Epithelial cell of prostate (primary cell): ENCODE data around the gene BACH2.

Experiments used
- DNase-seq: peaks from one replicate; pipeline ENCODE4 v3.0.0-alpha.2; 2011; ENCODE audit warnings: low read depth, low spot score
- H3K27ac ChIP-seq: fragments of 450-650 bp; 2 replicates; pipeline ENCODE4 v1.5.1; 2017; ENCODE audit warnings: mild to moderate bottlenecking

The BACH2 gene

DNA sequence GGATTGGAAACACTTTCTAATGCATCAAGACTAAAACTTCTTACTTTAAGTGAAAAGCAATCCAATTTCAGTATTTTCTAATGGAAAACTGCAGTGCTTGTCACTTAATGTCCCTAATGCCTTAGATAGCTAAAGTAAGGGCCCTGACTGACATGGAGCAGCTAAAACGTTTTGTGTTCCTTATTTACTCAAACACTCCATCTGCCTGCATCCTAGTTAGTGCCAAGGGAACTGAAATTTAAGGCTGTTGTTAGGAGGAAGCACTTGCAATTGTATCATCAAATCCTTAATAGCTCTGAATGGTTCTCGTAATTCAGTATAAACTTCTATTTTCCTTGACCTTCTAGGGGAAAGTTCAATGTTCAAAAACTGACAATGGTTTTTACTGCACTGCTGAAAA is 274.9 kb downstream of the BACH2 start:
- no peak overlapping the region for H3K27ac ChIP-seq
- no peak for DNase-seq

DNA sequence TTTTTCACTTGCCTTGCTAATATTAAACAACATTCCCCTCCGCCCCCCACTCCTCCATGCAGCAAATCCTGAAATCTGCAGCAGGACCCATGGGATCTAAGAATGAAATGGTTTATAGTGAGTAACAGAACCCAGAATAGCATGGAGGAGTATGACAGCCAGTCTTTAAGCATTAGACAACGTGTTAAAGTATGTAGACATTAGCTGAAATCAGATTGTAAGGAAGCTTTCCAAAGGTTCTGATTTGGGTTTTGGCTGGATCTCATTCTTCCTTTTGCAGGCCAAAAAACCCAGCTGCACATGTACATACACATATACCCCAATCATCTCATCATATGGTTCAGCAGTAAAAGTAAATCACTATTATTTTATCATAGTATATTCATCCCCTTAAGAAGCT is 275.9 kb downstream of the BACH2 start:
- no peak for DNase-seq
- H3K27ac ChIP-seq = no peak overlapping the region

- H3K27ac ChIP-seq = no peak overlapping the region
- no peak for DNase-seq
These were observed 277.4 kb downstream of the BACH2 start for GRCh38 chr6:90019216-90019615.

- no peak for DNase-seq
- no peak overlapping the region for H3K27ac ChIP-seq
These were observed 280.8 kb downstream of the BACH2 start for GRCh38 chr6:90015883-90016282.

DNA sequence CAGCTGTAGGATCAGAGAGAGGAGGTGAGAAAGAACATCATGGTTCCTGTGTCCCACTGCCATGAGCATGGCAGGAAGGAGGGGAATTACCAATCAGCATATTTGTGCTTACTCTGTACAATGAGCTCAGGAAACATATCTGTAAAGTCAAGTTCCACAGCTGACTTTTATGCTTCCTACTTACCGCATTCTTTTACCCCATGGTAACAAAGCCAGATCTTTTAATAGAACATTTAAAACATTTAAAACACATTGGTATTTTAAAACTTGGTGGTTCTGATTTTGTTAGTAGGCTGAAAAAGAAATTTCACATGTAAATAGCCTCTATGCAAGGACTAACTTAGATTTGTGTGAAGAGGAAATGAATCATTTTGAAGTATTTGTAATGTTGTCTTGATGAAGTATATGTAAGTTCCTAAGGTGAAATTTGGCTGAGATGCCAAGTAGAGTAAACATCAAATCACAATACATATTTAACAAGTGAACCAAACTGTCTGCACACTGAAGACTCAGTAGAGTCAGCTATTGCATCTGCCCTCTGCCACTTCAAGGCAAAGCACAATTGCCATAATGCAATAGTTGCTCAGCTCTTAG is 287.6 kb downstream of the BACH2 start:
- DNase-seq = peak; percentile 51

GRCh38 chr6:90008189-90008907 is 288.3 kb downstream of the BACH2 start:
- peak overlapping the region; percentile 84 for H3K27ac ChIP-seq
- no peak for DNase-seq

More for the DNA sequence above, 287.6 kb downstream of the BACH2 start:
- peak overlapping the region; percentile 84 for H3K27ac ChIP-seq

DNA sequence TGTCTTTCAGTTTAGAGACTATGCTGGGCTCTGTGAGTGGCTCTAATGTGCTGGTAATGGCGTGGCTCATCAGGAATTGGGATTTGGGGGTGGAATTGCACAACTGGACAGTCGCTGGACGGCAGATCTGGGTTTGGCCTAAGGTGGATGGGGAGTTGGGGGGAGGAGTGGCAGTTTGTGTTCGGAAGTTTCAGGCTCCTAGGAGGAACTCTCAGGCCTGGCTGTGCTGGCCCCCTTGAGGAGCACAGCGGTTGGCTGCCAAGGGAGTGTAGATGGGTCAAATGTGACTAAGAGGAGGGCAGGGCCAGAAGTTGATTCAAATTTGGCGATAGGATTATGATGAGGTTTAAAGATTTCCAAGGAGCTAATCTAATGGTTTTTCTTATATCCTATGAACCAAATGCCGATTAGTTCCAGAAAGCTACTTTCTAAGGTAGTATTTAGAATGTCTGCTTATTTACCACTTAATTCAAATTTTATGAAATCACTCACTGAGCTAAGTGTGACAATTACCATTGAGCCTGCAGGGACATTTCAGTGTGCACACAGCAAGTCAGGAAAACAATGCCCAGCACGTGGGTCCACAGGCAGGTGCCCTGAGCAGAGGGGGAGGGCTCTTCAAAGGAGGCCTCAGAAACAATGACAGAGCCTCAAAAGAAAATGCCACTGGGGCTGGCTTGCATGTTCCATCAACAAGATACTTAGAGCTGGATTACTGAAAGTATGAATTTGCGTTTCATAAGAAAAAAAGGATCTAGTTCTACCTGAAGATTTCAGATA is 291.4 kb downstream of the BACH2 start:
- H3K27ac ChIP-seq = no peak overlapping the region
- no peak for DNase-seq

DNA sequence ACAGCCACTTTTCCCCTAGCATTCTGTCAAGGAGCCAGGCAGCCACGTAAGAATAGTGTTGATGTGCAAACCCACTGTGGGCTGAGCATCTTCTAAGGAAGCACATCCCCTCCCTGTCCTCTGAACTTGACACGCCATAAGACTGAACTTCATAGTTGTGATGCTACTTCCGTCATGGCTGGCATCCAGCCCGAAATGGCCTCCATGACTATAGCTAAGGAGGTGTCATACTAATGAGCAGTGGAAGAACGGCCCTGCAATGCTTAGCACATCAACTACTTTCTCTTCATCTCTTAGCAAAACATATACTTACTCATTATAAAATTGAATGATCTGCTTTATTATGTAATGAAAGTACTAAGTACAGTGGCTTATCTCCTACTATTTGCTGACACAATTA is 292.1 kb downstream of the BACH2 start:
- no peak overlapping the region for H3K27ac ChIP-seq
- DNase-seq = no peak

DNA sequence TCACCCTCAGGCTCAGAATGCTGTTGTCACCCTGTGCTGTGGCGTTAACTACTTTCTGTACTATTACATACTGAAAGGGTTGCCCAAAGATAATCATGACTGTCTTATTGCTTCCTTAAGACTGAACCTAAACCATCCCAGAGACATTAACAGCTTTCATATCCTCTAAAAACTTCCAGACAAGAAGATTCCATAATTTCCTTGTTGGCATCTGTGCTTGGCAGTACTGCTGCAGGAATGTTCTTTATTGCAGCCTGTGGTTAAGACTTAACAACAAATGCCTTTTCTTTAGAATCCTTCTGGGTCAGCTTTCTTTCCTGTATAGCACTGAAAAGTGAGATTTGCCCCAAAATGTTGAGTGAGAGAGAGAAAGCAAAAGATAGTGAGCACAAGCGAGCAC is 292.7 kb downstream of the BACH2 start:
- no peak overlapping the region for H3K27ac ChIP-seq
- no peak for DNase-seq

GRCh38 chr6:90003069-90003795 is 293.4 kb downstream of the BACH2 start:
- H3K27ac ChIP-seq = no peak overlapping the region
- DNase-seq = no peak

GRCh38 chr6:90000864-90001731 is 295.5 kb downstream of the BACH2 start:
- peak overlapping the region; percentile 60 for H3K27ac ChIP-seq
- DNase-seq = no peak

DNA sequence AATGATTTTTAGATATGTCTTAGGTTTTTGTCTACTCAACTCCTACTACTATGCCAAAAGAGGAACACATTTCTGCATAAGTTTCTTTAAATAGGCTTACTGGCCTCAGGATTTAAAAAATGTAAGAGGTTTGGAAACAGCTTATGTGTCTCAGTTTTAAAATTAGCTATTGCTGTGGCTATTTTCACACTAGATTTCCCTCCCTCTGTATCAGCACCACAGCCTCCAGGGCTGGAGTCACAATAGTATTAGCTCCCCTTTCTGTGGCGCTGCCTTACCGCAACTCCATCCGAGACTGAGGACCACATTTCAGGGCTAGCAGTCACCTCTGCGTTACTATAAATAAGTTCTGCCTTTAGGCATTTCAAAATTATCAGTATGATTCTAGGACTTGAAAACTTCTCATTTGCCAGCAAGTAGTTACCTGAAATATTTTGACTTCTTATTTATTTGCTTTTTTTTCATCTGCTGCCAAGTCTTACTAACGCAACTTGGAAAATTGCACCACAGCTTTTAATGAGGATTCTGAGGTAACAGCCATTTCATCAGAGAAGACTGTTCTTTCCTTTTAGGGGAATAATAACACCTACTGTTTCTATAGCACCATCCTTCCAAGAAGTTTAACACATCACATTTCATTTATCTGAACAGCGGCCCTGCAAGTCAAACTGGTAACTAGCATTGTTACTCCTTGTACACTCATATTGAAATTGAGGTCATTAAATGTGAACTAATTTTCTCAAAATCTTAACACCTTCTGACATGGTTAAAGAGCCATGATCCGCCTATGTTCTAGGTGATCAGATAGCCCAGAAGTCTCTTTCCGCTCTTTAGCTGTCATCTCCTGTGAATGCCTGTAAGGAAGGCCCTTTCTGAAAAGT is 296.5 kb downstream of the BACH2 start:
- no peak overlapping the region for H3K27ac ChIP-seq
- DNase-seq = no peak

- no peak overlapping the region for H3K27ac ChIP-seq
- peak; percentile 57 for DNase-seq
These were observed 297.5 kb downstream of the BACH2 start for GRCh38 chr6:89999154-89999553.

- no peak overlapping the region for H3K27ac ChIP-seq
- DNase-seq = no peak
These were observed 298.9 kb downstream of the BACH2 start for GRCh38 chr6:89997456-89998445.

- DNase-seq = no peak
- H3K27ac ChIP-seq = no peak overlapping the region
These were observed 303.2 kb downstream of the BACH2 start for GRCh38 chr6:89993411-89993810.

DNA sequence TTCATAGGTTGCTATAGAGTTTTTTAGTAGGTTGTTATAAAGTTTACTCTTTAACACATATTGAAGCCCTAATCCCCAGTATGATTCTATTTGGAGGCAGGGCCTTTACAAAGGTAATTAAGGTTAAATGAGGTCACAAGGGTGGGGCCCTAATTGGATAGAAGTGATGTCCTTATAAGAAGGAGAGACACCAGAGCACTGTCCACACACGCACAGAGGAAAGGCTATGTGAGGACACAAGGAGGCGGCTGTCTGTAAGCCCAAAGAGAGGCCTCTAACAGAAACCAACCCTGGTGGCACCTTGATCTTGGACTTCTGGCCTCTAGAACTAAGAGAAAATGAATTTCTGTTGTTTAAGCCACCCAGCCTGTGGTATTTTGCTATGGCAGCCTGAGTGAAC is 303.8 kb downstream of the BACH2 start:
- no peak overlapping the region for H3K27ac ChIP-seq
- no peak for DNase-seq

GRCh38 chr6:89989742-89990141 is 306.9 kb downstream of the BACH2 start:
- no peak for DNase-seq
- no peak overlapping the region for H3K27ac ChIP-seq

DNA sequence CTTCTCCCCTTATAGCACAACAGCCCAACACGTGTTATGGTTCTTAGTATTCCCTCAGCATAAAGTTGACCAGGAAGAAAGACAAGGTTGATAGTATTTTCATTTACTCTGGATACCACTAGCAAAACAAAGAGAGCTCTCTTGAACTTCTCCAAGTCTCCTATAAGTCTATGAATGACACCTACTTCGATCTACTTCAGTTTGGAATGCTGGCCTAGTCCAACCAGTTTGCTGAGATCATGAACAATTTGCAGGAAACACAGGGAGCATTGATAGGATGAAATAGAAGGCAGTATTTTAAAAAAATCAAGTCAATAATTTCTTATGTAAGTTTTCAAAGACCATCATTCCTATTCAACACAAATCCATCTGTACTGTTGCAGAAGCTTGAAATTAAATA is 308.8 kb downstream of the BACH2 start:
- DNase-seq = no peak
- no peak overlapping the region for H3K27ac ChIP-seq
